ENCODE results near the gene RUNX3. TPM values are rescaled to one million over a fixed set of nuclear protein-coding genes. Genes with fewer than 3 reads are reported as not detected.

The RUNX3 gene
- polyA plus RNA-seq, 1 experiment: 0.23 TPM

- POLR2A ChIA-PET: no interaction called here
- CTCF ChIA-PET: interaction anchor here (1.5 to 2.1 kb wide), 2 partner anchors 11 to 13 kb away, joined by 4 read pairs; no protein-coding TSS in a partner anchor
- no peaks in the 10 kb centered on the region for H3K36me3 ChIP-seq (ENCODE audit: control insufficient read depth, insufficient read depth, low read length)
- H3K27me3 ChIP-seq (ENCODE audit: control insufficient read depth, insufficient read depth, low read length): peaks cover 12% of the 10 kb centered on the region
- H3K4me3 ChIP-seq (ENCODE audit: low read depth, low read length): no peak overlapping the region
- DNase-seq (ENCODE audit: low read depth): no peak
- TF ChIP-seq CTCF (IDR thresholded peaks at IDR 0.05; ENCODE audit: insufficient read depth, low read depth, low read length): no peak
Observed at GRCh38 chr1:24959623-24959975, 29.5 kb upstream of the RUNX3 start.

- ChIA-PET CTCF (interaction anchor here (1.5 kb wide), 1 partner anchor 12 kb away, joined by 4 read pairs; no protein-coding TSS in a partner anchor), POLR2A (no interaction called here)
- no peaks in the 10 kb centered on the region for H3K36me3 ChIP-seq (ENCODE audit: control insufficient read depth, insufficient read depth, low read length)
- H3K4me3 ChIP-seq (ENCODE audit: low read depth, low read length): no peak overlapping the region
- peaks cover 12% of the 10 kb centered on the region for H3K27me3 ChIP-seq (ENCODE audit: control insufficient read depth, insufficient read depth, low read length)
- TF ChIP-seq CTCF (IDR thresholded peaks at IDR 0.05; ENCODE audit: insufficient read depth, low read depth, low read length): no peak
- no peak for DNase-seq (ENCODE audit: low read depth)
Observed at GRCh38 chr1:24958766-24959622, 28.9 kb upstream of the RUNX3 start.

GRCh38 chr1:24957808-24958752 lies 28.0 kb upstream of the RUNX3 start:
- Histone ChIP-seq H3K4me3 (ENCODE audit: low read depth, low read length) (no peak overlapping the region), H3K36me3 (ENCODE audit: control insufficient read depth, insufficient read depth, low read length) (no peaks in the 10 kb centered on the region), H3K27me3 (ENCODE audit: control insufficient read depth, insufficient read depth, low read length) (peaks cover 9% of the 10 kb centered on the region)
- ChIA-PET POLR2A (no interaction called here), CTCF (interaction anchor here (1.1 kb wide), 1 partner anchor 80 kb away, joined by 3 read pairs; no protein-coding TSS in a partner anchor)
- DNase-seq (ENCODE audit: low read depth): no peak
- TF ChIP-seq CTCF (IDR thresholded peaks at IDR 0.05; ENCODE audit: insufficient read depth, low read depth, low read length): no peak

GRCh38 chr1:24957016-24957807 lies 27.1 kb upstream of the RUNX3 start:
- Histone ChIP-seq H3K36me3 (ENCODE audit: control insufficient read depth, insufficient read depth, low read length) (no peaks in the 10 kb centered on the region), H3K27me3 (ENCODE audit: control insufficient read depth, insufficient read depth, low read length) (peaks cover 9% of the 10 kb centered on the region), H3K4me3 (ENCODE audit: low read depth, low read length) (no peak overlapping the region)
- DNase-seq (ENCODE audit: low read depth): no peak
- POLR2A ChIA-PET: no interaction called here
- no peak for TF ChIP-seq CTCF (IDR thresholded peaks at IDR 0.05; ENCODE audit: insufficient read depth, low read depth, low read length)
- CTCF ChIA-PET: interaction anchor here (1.1 kb wide), 1 partner anchor 81 kb away, joined by 3 read pairs; no protein-coding TSS in a partner anchor
